Measurements from ENCODE around the gene ADORA2B.

DNA sequence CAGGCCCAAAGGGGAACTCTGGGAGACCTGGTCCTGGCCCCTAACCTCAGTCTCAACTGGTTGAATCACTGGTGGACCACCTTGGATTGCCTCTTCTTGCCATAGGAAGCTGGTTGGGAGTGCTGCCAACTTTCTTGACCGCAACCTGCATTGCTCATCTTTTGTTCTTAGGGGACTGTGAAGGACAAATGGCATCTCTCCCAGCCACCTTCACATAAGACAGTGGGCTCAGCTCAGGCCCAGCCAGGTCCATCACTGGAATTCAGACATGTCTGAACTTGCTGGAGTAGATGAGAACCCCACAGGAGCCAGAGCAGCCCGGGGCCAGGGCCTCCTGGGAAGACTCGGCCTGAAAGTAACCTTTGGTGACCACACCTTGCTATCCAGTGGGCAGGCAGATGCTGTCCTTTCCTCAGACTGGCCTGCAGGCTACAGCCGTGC lies 18.8 kb downstream of the ADORA2B start:
- TF ChIP-seq, protein P1, sequence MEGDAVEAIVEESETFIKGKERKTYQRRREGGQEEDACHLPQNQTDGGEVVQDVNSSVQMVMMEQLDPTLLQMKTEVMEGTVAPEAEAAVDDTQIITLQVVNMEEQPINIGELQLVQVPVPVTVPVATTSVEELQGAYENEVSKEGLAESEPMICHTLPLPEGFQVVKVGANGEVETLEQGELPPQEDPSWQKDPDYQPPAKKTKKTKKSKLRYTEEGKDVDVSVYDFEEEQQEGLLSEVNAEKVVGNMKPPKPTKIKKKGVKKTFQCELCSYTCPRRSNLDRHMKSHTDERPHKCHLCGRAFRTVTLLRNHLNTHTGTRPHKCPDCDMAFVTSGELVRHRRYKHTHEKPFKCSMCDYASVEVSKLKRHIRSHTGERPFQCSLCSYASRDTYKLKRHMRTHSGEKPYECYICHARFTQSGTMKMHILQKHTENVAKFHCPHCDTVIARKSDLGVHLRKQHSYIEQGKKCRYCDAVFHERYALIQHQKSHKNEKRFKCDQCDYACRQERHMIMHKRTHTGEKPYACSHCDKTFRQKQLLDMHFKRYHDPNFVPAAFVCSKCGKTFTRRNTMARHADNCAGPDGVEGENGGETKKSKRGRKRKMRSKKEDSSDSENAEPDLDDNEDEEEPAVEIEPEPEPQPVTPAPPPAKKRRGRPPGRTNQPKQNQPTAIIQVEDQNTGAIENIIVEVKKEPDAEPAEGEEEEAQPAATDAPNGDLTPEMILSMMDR (IDR thresholded peaks at IDR 0.05): no peak
- TF ChIP-seq EZH2phosphoT487 (IDR thresholded peaks at IDR 0.05): no peak

All from neural progenitor cell (in vitro differentiated cells).